ENCODE data around the gene KRTAP3-2. TPM values are rescaled to one million over a fixed set of nuclear protein-coding genes. Genes with fewer than 3 reads are reported as not detected.
"Not testable (repeated sequence)": the region's sequence is repeated elsewhere in the genome, so short reads cannot be mapped to it uniquely, and the experiment has no call there.

KRTAP3-2 gene
- total RNA-seq = not detected

- intact Hi-C loops (cut with DNase I; ENCODE audit: low total_unique reads); ATAC-seq: not testable (repeated sequence)
- peaks cover 0 to 17% (median 0%) of the 10 kb centered on the region in 3 donors for H3K27me3 ChIP-seq
Measured at GRCh38 chr17:40999563-40999962, at the start of gene KRTAP3-2. TSS of gene KRTAP3-2 (minus strand) at chr17:40999906. CDS start at chr17:40999853, 53 bp downstream.

GRCh38 chr17:41049110-41049509 lies 49.4 kb upstream of the KRTAP3-2 start:
- intact Hi-C loops (cut with DNase I; ENCODE audit: low total_unique reads) = no loop called here

More at GRCh38 chr17:40999563-40999962, at the start of gene KRTAP3-2:
- H3K36me3 ChIP-seq; H3K4me3 ChIP-seq; H3K27ac ChIP-seq; in situ Hi-C loops (cut with MboI; ENCODE audit: low sequenced_read_pairs in 4 of 4); DNase-seq; H3K4me1 ChIP-seq; H3K9me3 ChIP-seq: not testable (repeated sequence)

DNA sequence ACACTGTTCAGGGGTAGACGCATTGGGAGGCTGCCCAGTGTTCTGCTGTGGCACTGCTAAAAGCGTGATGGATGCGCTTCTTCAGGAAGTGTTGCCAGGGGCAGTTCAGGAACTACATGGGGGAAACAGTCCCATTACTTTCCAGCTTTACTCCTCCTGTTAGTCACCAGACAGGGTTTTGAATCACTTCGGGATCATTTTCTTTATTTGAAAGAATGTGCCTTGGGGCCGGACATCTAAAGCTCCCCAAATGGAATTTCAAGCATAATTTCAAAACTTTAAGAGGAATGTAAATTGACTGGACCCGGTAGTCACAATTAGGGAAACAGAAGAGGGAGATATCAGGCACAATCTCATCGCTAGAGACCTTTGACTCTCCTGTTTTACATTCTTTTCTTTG lies 48.7 kb upstream of the KRTAP3-2 start:
- ATAC-seq (no peak), DNase-seq (no peak)
- Histone ChIP-seq H3K27ac (no peak overlapping the region), H3K4me3 (no peak overlapping the region), H3K4me1 (no peaks in the 10 kb centered on the region), H3K36me3 (no peaks in the 10 kb centered on the region), H3K9me3 (peaks cover 0 to 4% (median 0%) of the 10 kb centered on the region in 3 donors), H3K27me3 (peaks cover 0 to 24% (median 9%) of the 10 kb centered on the region in 3 donors)
- in situ Hi-C loops (cut with MboI; ENCODE audit: low sequenced_read_pairs in 4 of 4) = no loop called here
- TF ChIP-seq, protein P1, sequence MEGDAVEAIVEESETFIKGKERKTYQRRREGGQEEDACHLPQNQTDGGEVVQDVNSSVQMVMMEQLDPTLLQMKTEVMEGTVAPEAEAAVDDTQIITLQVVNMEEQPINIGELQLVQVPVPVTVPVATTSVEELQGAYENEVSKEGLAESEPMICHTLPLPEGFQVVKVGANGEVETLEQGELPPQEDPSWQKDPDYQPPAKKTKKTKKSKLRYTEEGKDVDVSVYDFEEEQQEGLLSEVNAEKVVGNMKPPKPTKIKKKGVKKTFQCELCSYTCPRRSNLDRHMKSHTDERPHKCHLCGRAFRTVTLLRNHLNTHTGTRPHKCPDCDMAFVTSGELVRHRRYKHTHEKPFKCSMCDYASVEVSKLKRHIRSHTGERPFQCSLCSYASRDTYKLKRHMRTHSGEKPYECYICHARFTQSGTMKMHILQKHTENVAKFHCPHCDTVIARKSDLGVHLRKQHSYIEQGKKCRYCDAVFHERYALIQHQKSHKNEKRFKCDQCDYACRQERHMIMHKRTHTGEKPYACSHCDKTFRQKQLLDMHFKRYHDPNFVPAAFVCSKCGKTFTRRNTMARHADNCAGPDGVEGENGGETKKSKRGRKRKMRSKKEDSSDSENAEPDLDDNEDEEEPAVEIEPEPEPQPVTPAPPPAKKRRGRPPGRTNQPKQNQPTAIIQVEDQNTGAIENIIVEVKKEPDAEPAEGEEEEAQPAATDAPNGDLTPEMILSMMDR (IDR thresholded peaks at IDR 0.05 in 4 of 5, conservative IDR thresholded peaks at IDR 0.05 in 1 of 5) = no peak
- no peak for TF ChIP-seq POLR2A (IDR thresholded peaks at IDR 0.05)
- intact Hi-C loops (cut with DNase I; ENCODE audit: low total_unique reads) = no loop called here

More at GRCh38 chr17:41049110-41049509, 49.4 kb upstream of the KRTAP3-2 start:
- in situ Hi-C loops (cut with MboI; ENCODE audit: low sequenced_read_pairs in 4 of 4) = no loop called here
- Histone ChIP-seq H3K27me3 (peaks cover 0 to 24% (median 9%) of the 10 kb centered on the region in 3 donors), H3K27ac (no peak overlapping the region), H3K4me1 (no peaks in the 10 kb centered on the region), H3K9me3 (peaks cover 0 to 5% (median 0%) of the 10 kb centered on the region in 3 donors), H3K4me3 (no peak overlapping the region), H3K36me3 (no peaks in the 10 kb centered on the region)
- TF ChIP-seq, protein P1 (IDR thresholded peaks at IDR 0.05 in 4 of 5, conservative IDR thresholded peaks at IDR 0.05 in 1 of 5) = no peak
- no peak for TF ChIP-seq POLR2A (IDR thresholded peaks at IDR 0.05)
- ATAC-seq (no peak), DNase-seq (no peak)

DNA sequence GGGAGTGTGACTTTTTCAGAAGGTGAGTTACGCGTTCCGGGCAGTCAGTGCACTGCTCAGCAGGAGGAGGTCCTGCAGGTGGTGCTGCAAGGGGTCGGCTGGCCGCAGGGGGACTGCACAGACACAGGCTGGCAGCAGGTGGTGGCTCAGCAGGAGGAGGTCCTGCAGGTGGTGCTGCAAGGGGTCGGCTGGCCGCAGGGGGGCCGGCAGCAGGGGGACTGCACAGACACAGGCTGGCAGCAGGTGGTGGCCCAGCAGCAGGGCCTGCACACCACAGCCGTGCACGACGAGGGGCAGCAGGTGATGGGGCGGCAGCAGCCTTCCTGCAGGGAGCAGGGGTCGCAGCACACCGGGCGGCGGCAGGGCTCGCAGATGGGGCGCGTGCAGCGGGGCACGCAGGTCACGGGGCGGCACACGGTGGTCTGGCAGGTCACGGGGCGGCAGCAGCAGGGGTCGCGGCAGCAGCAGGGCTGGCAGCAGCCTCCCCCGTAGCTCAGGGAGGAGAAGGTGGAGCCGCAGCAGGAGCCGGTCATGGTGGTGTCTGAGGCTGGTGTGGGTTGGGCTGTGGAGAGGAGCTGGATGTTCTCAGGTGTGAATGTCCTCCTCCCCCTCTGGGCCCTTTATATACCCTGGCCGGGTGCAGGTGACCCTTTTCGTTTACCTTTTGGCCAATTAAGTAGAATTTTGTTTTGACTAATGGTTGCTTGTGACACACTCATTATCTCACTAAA lies 47.2 kb upstream of the KRTAP3-2 start, which contains the start of gene KRTAP2-1:
TSS of gene KRTAP2-1 (minus strand) at position 582 of the 731 bp plus-strand sequence. CDS start at position 533, 49 bp downstream.
- H3K4me3 ChIP-seq; DNase-seq; intact Hi-C loops (cut with DNase I; ENCODE audit: low total_unique reads); H3K27ac ChIP-seq; in situ Hi-C loops (cut with MboI; ENCODE audit: low sequenced_read_pairs in 4 of 4); H3K9me3 ChIP-seq; ATAC-seq; H3K4me1 ChIP-seq; H3K36me3 ChIP-seq: not testable (repeated sequence)
- H3K27me3 ChIP-seq = peaks cover 3 to 26% (median 9%) of the 10 kb centered on the region in 3 donors

- intact Hi-C loops (cut with DNase I; ENCODE audit: low total_unique reads) (no loop called here), in situ Hi-C loops (cut with MboI; ENCODE audit: low sequenced_read_pairs in 4 of 4) (no loop called here)
- TF ChIP-seq POLR2A (IDR thresholded peaks at IDR 0.05) = no peak
- TF ChIP-seq, protein P1 (IDR thresholded peaks at IDR 0.05 in 4 of 5, conservative IDR thresholded peaks at IDR 0.05 in 1 of 5) = no peak
- H3K36me3 ChIP-seq = no peaks in the 10 kb centered on the region
- no peak overlapping the region for H3K27ac ChIP-seq
- peaks cover 0 to 12% (median 3%) of the 10 kb centered on the region in 3 donors for H3K27me3 ChIP-seq
- no peaks in the 10 kb centered on the region for H3K4me1 ChIP-seq
- ATAC-seq = no peak
- no peak overlapping the region for H3K4me3 ChIP-seq
- no peak for DNase-seq
- H3K9me3 ChIP-seq = no peaks in the 10 kb centered on the region
Measured at GRCh38 chr17:41042953-41043352, 43.2 kb upstream of the KRTAP3-2 start.

DNA sequence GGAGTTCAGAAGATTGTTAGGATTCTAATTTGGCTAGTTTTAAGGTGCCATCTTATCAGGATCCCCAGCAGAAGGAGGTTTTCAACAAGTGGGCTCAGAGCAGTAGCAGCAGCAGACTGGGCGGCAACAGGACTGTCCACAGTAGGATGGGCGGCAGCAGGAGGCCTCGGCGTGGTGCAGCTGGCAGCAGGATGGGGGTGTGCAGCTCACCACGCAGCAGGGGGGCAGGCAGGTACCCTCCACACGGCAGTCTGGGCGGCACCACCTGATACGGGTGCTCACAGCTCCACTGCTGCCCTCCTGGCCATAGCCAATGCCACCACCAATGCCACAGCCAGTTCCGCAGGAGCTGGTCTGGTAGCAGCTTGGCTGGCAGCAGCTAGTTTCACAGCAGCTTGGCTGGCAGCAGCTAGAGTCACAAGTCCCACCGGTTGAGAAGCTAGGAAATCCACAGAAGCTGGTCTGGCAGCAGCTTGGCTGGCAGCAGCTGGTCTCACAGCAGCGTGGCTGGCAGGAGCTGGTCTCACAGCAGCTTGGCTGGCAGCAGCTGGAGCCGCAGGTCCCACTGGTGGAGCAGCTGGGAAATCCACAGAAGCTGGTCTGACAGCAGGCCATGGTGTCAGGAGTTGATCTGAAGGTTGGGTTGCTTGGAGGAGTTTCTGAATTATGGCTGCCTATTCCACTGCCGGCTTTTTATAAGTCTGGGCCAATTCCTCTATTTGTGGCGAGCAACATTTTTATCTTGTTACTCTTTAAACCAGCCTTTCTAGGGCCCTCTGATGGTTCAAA lies 41.3 kb upstream of the KRTAP3-2 start, which contains the start of gene KRTAP1-1:
TSS of gene KRTAP1-1 (minus strand) at position 668 of the 789 bp plus-strand sequence. CDS start at position 615, 53 bp downstream.
- in situ Hi-C loops (cut with MboI; ENCODE audit: low sequenced_read_pairs in 4 of 4); H3K4me3 ChIP-seq; intact Hi-C loops (cut with DNase I; ENCODE audit: low total_unique reads); H3K4me1 ChIP-seq; ATAC-seq; H3K27ac ChIP-seq; H3K9me3 ChIP-seq; H3K36me3 ChIP-seq; DNase-seq: not testable (repeated sequence)
- peaks cover 3 to 13% (median 4%) of the 10 kb centered on the region in 3 donors for H3K27me3 ChIP-seq
